GM12878 (cell line): ENCODE measurements around the gene AHCYL2.

Experiments used
- BRCA1 ChIP-seq: IDR thresholded peaks from 2 replicates; pipeline ENCODE4 v1.6.1; 2011; ENCODE audit warnings: low read depth, low read length, improper control_type of control experiment
- JUNB ChIP-seq: IDR thresholded peaks from 2 replicates; pipeline ENCODE4 v1.6.1; 2016; ENCODE audit warnings: antibody characterized with exemption, mild to moderate bottlenecking
- MTA3 ChIP-seq: IDR thresholded peaks from 2 replicates; pipeline ENCODE4 v1.6.1; 2012; ENCODE audit warnings: low read length, inconsistent platforms, borderline replicate concordance
- MYC ChIP-seq: IDR thresholded peaks from 2 replicates; pipeline ENCODE4 v1.6.1; 2011; ENCODE audit warnings: mild to moderate bottlenecking, low read length, moderate library complexity, inconsistent platforms; ENCODE audit not compliant: insufficient read depth, insufficient replicate concordance, insufficient read length, severe bottlenecking
- RELA ChIP-seq: fragments of 450-650 bp; IDR thresholded peaks from 2 replicates; pipeline ENCODE4 v1.8.0; 2014; ENCODE audit warnings: borderline replicate concordance; ENCODE audit not compliant: partially characterized antibody
- SIN3A ChIP-seq: IDR thresholded peaks from 2 replicates; pipeline ENCODE4 v1.6.1; 2012; ENCODE audit warnings: low read depth, low read length, improper control_type of control experiment
- TF ChIP-seq, protein P1 (sequence below), 3 experiments: IDR thresholded peaks in 2 of 3; conservative IDR thresholded peaks in 1 of 3; 2 replicates each; pipeline ENCODE4 v1.5.1; 2011; ENCODE audit warnings: low read depth in 3 of 3, low read length in 3 of 3, mild to moderate bottlenecking in 3 of 3, control low read depth in 2 of 3, moderate library complexity in 2 of 3, inconsistent platforms in 1 of 3, mixed read lengths in 1 of 3; ENCODE audit not compliant: control insufficient read depth in 2 of 3, insufficient read depth in 1 of 3; ENCODE audit errors: extremely low read depth in 1 of 3
- TF ChIP-seq, protein P2 (sequence below): IDR thresholded peaks from 2 replicates; pipeline ENCODE4 v1.6.1; 2012; ENCODE audit warnings: low read depth, low read length, improper control_type of control experiment
- TF ChIP-seq, protein P3 (sequence below): IDR thresholded peaks from 2 replicates; pipeline ENCODE4 v1.6.1; 2011; ENCODE audit warnings: mild to moderate bottlenecking, low read depth, low read length, moderate library complexity; ENCODE audit not compliant: insufficient replicate concordance
- TF ChIP-seq, protein P4 (sequence below): IDR thresholded peaks from 2 replicates; pipeline ENCODE4 v1.6.1; 2011; ENCODE audit warnings: low read depth, low read length, improper control_type of control experiment, borderline replicate concordance
- TF ChIP-seq, protein P5 (sequence below): fragments of 450-650 bp; IDR thresholded peaks from 2 replicates; pipeline ENCODE4 v1.6.1; 2017; ENCODE audit warnings: mild to moderate bottlenecking

DNA sequence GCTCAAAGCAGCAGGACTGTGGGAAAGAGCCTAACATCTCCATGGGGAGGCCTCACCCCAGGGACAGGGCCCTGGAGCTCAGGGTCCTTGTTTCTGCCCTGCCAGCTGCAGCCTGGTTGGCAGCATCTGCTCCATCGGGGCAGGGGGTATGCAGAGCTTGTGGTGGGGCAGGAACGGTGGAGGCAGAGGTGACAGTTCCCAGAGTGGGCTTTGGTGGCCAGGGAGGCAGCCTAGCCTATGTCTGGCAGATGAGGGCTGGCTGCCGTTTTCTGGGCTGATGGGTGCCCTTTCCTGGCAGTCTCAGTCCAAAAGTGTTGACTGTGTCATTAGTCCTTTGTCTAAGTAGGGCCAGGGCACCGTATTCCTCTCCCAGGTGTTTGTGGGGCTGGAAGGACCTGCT lies 12.2 kb upstream of the AHCYL2 start:
- TF ChIP-seq MTA3 = no peak
- TF ChIP-seq MYC = no peak
- no peak for TF ChIP-seq BRCA1
- TF ChIP-seq, protein P1, sequence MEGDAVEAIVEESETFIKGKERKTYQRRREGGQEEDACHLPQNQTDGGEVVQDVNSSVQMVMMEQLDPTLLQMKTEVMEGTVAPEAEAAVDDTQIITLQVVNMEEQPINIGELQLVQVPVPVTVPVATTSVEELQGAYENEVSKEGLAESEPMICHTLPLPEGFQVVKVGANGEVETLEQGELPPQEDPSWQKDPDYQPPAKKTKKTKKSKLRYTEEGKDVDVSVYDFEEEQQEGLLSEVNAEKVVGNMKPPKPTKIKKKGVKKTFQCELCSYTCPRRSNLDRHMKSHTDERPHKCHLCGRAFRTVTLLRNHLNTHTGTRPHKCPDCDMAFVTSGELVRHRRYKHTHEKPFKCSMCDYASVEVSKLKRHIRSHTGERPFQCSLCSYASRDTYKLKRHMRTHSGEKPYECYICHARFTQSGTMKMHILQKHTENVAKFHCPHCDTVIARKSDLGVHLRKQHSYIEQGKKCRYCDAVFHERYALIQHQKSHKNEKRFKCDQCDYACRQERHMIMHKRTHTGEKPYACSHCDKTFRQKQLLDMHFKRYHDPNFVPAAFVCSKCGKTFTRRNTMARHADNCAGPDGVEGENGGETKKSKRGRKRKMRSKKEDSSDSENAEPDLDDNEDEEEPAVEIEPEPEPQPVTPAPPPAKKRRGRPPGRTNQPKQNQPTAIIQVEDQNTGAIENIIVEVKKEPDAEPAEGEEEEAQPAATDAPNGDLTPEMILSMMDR (IDR thresholded peaks at IDR 0.05 in 2 of 3, conservative IDR thresholded peaks at IDR 0.05 in 1 of 3; ENCODE audit: control insufficient read depth in 2 of 3, extremely low read depth in 1 of 3, insufficient read depth in 1 of 3, low read depth in 3 of 3, low read length in 3 of 3) = no peak
- no peak for TF ChIP-seq SIN3A
- TF ChIP-seq, protein P2, sequence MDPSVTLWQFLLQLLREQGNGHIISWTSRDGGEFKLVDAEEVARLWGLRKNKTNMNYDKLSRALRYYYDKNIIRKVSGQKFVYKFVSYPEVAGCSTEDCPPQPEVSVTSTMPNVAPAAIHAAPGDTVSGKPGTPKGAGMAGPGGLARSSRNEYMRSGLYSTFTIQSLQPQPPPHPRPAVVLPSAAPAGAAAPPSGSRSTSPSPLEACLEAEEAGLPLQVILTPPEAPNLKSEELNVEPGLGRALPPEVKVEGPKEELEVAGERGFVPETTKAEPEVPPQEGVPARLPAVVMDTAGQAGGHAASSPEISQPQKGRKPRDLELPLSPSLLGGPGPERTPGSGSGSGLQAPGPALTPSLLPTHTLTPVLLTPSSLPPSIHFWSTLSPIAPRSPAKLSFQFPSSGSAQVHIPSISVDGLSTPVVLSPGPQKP = no peak
- no peak for TF ChIP-seq JUNB
- TF ChIP-seq RELA = no peak
- TF ChIP-seq, protein P3, sequence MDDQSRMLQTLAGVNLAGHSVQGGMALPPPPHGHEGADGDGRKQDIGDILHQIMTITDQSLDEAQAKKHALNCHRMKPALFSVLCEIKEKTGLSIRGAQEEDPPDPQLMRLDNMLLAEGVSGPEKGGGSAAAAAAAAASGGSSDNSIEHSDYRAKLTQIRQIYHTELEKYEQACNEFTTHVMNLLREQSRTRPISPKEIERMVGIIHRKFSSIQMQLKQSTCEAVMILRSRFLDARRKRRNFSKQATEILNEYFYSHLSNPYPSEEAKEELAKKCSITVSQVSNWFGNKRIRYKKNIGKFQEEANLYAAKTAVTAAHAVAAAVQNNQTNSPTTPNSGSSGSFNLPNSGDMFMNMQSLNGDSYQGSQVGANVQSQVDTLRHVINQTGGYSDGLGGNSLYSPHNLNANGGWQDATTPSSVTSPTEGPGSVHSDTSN = no peak
- TF ChIP-seq, protein P4, sequence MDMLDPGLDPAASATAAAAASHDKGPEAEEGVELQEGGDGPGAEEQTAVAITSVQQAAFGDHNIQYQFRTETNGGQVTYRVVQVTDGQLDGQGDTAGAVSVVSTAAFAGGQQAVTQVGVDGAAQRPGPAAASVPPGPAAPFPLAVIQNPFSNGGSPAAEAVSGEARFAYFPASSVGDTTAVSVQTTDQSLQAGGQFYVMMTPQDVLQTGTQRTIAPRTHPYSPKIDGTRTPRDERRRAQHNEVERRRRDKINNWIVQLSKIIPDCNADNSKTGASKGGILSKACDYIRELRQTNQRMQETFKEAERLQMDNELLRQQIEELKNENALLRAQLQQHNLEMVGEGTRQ = no peak
- TF ChIP-seq, protein P5, sequence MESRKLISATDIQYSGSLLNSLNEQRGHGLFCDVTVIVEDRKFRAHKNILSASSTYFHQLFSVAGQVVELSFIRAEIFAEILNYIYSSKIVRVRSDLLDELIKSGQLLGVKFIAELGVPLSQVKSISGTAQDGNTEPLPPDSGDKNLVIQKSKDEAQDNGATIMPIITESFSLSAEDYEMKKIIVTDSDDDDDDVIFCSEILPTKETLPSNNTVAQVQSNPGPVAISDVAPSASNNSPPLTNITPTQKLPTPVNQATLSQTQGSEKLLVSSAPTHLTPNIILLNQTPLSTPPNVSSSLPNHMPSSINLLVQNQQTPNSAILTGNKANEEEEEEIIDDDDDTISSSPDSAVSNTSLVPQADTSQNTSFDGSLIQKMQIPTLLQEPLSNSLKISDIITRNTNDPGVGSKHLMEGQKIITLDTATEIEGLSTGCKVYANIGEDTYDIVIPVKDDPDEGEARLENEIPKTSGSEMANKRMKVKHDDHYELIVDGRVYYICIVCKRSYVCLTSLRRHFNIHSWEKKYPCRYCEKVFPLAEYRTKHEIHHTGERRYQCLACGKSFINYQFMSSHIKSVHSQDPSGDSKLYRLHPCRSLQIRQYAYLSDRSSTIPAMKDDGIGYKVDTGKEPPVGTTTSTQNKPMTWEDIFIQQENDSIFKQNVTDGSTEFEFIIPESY = no peak
